ENCODE data around the gene CDK5. TPM values are rescaled to one million over a fixed set of nuclear protein-coding genes. Genes with fewer than 3 reads are reported as not detected.

Gene CDK5
- total and polyA plus RNA-seq, 2 of the 13 experiments (the other 11 are each of a cell fraction or from before 2014, with no cell fraction given) = 16.4 to 21.3 TPM

DNA sequence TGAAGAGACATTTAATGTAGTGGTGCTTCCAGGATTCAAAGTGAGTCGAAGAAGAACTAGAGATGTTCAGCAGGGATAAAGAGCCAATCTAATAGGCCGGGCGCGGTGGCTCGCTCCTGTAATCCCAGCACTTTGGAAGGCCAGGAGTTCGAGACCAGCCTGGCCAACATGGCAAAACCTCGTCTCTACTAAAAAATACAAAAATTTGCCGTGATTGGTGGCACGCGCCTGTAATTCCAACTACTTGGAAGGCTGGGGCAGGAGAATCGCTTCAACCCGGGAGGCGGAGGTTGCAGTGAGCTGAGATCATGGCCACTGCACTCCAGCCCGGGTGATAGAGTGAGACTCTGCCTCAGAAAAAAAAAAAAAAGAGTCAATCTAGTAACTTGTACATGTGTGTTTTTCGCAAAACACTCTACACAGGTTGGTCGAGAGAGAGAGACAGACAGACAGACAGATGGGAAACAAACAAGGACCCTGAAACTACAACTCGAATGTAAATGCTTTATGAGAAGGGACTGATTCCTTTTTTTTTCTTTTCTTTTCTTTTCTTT, 28.7 kb downstream of the CDK5 start:
- ChIA-PET CTCF (ENCODE audit: low intra/inter-chr PET ratio, low total read pairs) (interaction anchor here (0.8 kb wide), 1 partner anchor 82 kb away, joined by 3 read pairs; no protein-coding TSS in a partner anchor), POLR2A (interaction anchor here (0.9 to 2.1 kb wide), 14 partner anchors 9 to 660 kb away, joined by 3 to 35 read pairs (median 4); partner anchors contain the start of genes CDK5, FASTK, NUB1 and REPIN1)
- intact Hi-C loops (cut with micrococcal nuclease; ENCODE audit: unreplicated experiment) (loop anchor here (1.0 to 10.0 kb wide), 3 partner anchors 29 to 1414 kb away; no protein-coding TSS in a partner anchor), in situ Hi-C loops (cut with HindIII; ENCODE audit: extremely low pct_ligation_motif_present, low pct_unique_long_range_greater_than_20kb) (no loop called here)
- no TSS peak for BruUV-seq (replicated peaks)
- no peaks in the 10 kb centered on the region for H3K36me3 ChIP-seq (replicated peaks in 1 of 2; ENCODE audit: control insufficient read depth in 1 of 2, insufficient read depth in 2 of 2, low read length in 2 of 2)
- DNase-seq (ENCODE audit: low spot score) = no peak
- no peaks in the 10 kb centered on the region for H4K20me1 ChIP-seq (ENCODE audit: insufficient read depth, low read length)
- WGBS (ENCODE audit: low lambda C conversion rate) = 50% methylated on average over 17 of the region's 17 CpGs
- H3K9me3 ChIP-seq (ENCODE audit: low read length) = no peaks in the 10 kb centered on the region
- peaks cover 20% of the 10 kb centered on the region for H3K4me1 ChIP-seq (ENCODE audit: insufficient read depth, low read length)
- H3K4me3 ChIP-seq (replicated peaks in 1 of 3; ENCODE audit: insufficient read depth in 1 of 3, low read depth in 2 of 3, low read length in 3 of 3) = peak overlapping the region; percentile 77 to 88 (median 82)
- H3K27ac ChIP-seq (ENCODE audit: extremely low read length, insufficient read depth, low read length) = peak overlapping the region; percentile 62
- no peak for ATAC-seq
- H3K27me3 ChIP-seq (ENCODE audit: control insufficient read depth in 1 of 2, insufficient read depth in 2 of 2, low read length in 2 of 2) = peaks cover 5 to 22% of the 10 kb centered on the region in 2 experiments; a peak in 4 of 5 replicates
- FAIRE-seq = no peak
- no peaks in the 10 kb centered on the region for H3K79me2 ChIP-seq (ENCODE audit: insufficient read depth, low read length)
- peak overlapping the region; percentile 70 for H3K4me2 ChIP-seq (ENCODE audit: low read depth, low read length)
- H3K9ac ChIP-seq (ENCODE audit: insufficient read depth, low read depth, low read length) = peak overlapping the region; percentile 45
- H2AFZ ChIP-seq (ENCODE audit: low read length) = no peak overlapping the region
- TF ChIP-seq ZNF3 (CRISPR knock-in tag; IDR thresholded peaks at IDR 0.05) (no peak), KMT2B (CRISPR knock-in tag; IDR thresholded peaks at IDR 0.05) (no peak), ELF1 (CRISPR knock-in tag; IDR thresholded peaks at IDR 0.05) (no peak), ZNF441 (CRISPR knock-in tag; IDR thresholded peaks at IDR 0.05; ENCODE audit: borderline replicate concordance) (0 out of 2 replicates have a peak, but pooled peaks have one; percentile 9), LCORL (IDR thresholded peaks at IDR 0.05) (no peak), LCORL (CRISPR knock-in tag; IDR thresholded peaks at IDR 0.05) (peak; percentile 15; the same call in 1 of the 2 replicates), ZNF563 (CRISPR knock-in tag; IDR thresholded peaks at IDR 0.05) (no peak), TBX3 (IDR thresholded peaks at IDR 0.05; ENCODE audit: borderline replicate concordance) (no peak), ZMYM3 (CRISPR knock-in tag; IDR thresholded peaks at IDR 0.05) (peak; percentile 38; the same call in 1 of the 2 replicates), KDM5A (IDR thresholded peaks at IDR 0.05; ENCODE audit: borderline replicate concordance, low read length) (no peak), ZNF282 (IDR thresholded peaks at IDR 0.05; ENCODE audit: partially characterized antibody) (no peak)
- TF ChIP-seq, protein P1, sequence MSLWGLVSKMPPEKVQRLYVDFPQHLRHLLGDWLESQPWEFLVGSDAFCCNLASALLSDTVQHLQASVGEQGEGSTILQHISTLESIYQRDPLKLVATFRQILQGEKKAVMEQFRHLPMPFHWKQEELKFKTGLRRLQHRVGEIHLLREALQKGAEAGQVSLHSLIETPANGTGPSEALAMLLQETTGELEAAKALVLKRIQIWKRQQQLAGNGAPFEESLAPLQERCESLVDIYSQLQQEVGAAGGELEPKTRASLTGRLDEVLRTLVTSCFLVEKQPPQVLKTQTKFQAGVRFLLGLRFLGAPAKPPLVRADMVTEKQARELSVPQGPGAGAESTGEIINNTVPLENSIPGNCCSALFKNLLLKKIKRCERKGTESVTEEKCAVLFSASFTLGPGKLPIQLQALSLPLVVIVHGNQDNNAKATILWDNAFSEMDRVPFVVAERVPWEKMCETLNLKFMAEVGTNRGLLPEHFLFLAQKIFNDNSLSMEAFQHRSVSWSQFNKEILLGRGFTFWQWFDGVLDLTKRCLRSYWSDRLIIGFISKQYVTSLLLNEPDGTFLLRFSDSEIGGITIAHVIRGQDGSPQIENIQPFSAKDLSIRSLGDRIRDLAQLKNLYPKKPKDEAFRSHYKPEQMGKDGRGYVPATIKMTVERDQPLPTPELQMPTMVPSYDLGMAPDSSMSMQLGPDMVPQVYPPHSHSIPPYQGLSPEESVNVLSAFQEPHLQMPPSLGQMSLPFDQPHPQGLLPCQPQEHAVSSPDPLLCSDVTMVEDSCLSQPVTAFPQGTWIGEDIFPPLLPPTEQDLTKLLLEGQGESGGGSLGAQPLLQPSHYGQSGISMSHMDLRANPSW (CRISPR knock-in tag; IDR thresholded peaks at IDR 0.05; ENCODE audit: borderline replicate concordance) = 0 out of 2 replicates have a peak, but pooled peaks have one; percentile 1
- TF ChIP-seq, protein P2, sequence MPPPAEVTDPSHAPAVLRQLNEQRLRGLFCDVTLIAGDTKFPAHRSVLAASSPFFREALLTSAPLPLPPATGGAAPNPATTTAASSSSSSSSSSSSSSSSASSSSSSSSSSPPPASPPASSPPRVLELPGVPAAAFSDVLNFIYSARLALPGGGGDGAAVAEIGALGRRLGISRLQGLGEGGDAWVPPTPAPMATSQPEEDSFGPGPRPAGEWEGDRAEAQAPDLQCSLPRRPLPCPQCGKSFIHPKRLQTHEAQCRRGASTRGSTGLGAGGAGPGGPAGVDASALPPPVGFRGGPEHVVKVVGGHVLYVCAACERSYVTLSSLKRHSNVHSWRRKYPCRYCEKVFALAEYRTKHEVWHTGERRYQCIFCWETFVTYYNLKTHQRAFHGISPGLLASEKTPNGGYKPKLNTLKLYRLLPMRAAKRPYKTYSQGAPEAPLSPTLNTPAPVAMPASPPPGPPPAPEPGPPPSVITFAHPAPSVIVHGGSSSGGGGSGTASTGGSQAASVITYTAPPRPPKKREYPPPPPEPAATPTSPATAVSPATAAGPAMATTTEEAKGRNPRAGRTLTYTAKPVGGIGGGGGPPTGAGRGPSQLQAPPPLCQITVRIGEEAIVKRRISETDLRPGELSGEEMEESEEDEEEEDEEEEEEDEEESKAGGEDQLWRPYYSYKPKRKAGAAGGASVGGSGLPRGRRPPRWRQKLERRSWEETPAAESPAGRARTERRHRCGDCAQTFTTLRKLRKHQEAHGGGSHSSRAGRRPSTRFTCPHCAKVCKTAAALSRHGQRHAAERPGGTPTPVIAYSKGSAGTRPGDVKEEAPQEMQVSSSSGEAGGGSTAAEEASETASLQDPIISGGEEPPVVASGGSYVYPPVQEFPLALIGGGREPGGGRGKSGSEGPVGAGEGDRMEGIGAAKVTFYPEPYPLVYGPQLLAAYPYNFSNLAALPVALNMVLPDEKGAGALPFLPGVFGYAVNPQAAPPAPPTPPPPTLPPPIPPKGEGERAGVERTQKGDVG (CRISPR knock-in tag; IDR thresholded peaks at IDR 0.05; ENCODE audit: borderline replicate concordance) = 0 out of 2 replicates have a peak, but pooled peaks have one; percentile 14
- TF ChIP-seq, protein P3, sequence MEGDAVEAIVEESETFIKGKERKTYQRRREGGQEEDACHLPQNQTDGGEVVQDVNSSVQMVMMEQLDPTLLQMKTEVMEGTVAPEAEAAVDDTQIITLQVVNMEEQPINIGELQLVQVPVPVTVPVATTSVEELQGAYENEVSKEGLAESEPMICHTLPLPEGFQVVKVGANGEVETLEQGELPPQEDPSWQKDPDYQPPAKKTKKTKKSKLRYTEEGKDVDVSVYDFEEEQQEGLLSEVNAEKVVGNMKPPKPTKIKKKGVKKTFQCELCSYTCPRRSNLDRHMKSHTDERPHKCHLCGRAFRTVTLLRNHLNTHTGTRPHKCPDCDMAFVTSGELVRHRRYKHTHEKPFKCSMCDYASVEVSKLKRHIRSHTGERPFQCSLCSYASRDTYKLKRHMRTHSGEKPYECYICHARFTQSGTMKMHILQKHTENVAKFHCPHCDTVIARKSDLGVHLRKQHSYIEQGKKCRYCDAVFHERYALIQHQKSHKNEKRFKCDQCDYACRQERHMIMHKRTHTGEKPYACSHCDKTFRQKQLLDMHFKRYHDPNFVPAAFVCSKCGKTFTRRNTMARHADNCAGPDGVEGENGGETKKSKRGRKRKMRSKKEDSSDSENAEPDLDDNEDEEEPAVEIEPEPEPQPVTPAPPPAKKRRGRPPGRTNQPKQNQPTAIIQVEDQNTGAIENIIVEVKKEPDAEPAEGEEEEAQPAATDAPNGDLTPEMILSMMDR (CRISPR knock-in tag; IDR thresholded peaks at IDR 0.05) = no peak
- TF ChIP-seq, protein P4, sequence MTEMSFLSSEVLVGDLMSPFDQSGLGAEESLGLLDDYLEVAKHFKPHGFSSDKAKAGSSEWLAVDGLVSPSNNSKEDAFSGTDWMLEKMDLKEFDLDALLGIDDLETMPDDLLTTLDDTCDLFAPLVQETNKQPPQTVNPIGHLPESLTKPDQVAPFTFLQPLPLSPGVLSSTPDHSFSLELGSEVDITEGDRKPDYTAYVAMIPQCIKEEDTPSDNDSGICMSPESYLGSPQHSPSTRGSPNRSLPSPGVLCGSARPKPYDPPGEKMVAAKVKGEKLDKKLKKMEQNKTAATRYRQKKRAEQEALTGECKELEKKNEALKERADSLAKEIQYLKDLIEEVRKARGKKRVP (CRISPR knock-in tag; IDR thresholded peaks at IDR 0.05) = peak in 1 of 2 experiments; percentile 3; a peak in 1 of 4 replicates

Measured in HepG2 (cell line).